Neural progenitor cell (in vitro differentiated cells): ENCODE data around the gene PDE5A.

ENCODE experiments used
- CTCF ChIP-seq: fragments of 200-600 bp; sonication (generic); IDR thresholded peaks from 2 replicates; pipeline ENCODE4 v1.5.1; 2017; ENCODE audit warnings: antibody characterized with exemption, mild to moderate bottlenecking
- EZH2 ChIP-seq: fragments of 200-600 bp; sonication (generic); IDR thresholded peaks from 2 replicates; pipeline ENCODE4 v1.6.1; 2017; ENCODE audit warnings: antibody characterized with exemption, mild to moderate bottlenecking, moderate library complexity
- EZH2phosphoT487 ChIP-seq: fragments of 200-600 bp; sonication (generic); IDR thresholded peaks from 2 replicates; pipeline ENCODE4 v1.6.1; 2017; ENCODE audit warnings: antibody characterized with exemption

GRCh38 chr4:119493419-119493818, 135.2 kb downstream of the PDE5A start:
- TF ChIP-seq CTCF = peak; percentile 13
- TF ChIP-seq EZH2 = no peak
- no peak for TF ChIP-seq EZH2phosphoT487
